AG09309 (cell line): Measurements from ENCODE around the gene LMF1.
A peak's percentile ranks its signal among the peaks of the same experiment; 100 is the strongest.

Experiments used
- DNase-seq: peaks from one replicate; pipeline ENCODE4 v3.0.0-alpha.2; 2010; ENCODE audit warnings: low read depth
- H3K4me3 ChIP-seq: 2 replicates; pipeline ENCODE4 v1.5.1; 2011; ENCODE audit warnings: mild to moderate bottlenecking, low read depth, low read length, moderate library complexity; ENCODE audit not compliant: control insufficient read depth
- TF ChIP-seq, protein P1 (sequence below): IDR thresholded peaks from 2 replicates; pipeline ENCODE4 v1.5.1; 2011; ENCODE audit warnings: mild to moderate bottlenecking, low read depth, low read length, inconsistent platforms; ENCODE audit not compliant: insufficient read depth, control insufficient read depth; ENCODE audit errors: missing control alignments

Gene LMF1

DNA sequence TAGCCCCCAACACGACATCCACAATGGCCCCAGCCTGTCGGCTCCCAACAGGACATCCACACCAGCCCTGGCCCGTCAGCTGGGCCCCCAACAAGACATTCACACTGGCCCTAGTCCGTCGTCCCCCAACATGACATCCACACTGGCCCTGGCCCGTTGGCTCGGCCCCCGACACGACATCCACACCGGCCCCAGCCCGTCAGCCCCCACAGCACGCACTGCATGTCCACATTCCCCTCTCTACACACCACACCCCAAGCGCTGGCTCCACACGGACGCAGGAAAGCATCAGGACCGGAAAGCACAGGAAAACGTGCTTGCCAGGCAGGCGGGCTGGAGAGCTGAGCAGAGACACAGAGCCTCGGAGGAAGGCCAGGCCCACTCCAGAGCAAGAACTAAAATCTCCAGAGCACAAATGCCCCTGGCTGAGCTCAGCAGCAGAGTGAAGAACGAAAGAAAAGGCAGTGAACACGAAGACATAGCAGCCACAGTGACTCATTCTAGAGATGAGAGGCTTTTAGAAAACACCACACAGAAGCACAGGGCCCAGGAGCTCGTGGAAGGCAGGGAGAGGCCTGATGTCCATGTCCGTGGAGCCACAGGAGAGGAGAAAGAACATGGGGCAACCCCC is 50.6 kb downstream of the LMF1 start:
- TF ChIP-seq, protein P1, sequence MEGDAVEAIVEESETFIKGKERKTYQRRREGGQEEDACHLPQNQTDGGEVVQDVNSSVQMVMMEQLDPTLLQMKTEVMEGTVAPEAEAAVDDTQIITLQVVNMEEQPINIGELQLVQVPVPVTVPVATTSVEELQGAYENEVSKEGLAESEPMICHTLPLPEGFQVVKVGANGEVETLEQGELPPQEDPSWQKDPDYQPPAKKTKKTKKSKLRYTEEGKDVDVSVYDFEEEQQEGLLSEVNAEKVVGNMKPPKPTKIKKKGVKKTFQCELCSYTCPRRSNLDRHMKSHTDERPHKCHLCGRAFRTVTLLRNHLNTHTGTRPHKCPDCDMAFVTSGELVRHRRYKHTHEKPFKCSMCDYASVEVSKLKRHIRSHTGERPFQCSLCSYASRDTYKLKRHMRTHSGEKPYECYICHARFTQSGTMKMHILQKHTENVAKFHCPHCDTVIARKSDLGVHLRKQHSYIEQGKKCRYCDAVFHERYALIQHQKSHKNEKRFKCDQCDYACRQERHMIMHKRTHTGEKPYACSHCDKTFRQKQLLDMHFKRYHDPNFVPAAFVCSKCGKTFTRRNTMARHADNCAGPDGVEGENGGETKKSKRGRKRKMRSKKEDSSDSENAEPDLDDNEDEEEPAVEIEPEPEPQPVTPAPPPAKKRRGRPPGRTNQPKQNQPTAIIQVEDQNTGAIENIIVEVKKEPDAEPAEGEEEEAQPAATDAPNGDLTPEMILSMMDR: no peak
- no peak overlapping the region for H3K4me3 ChIP-seq
- DNase-seq: peak; percentile 14

- H3K4me3 ChIP-seq: no peak overlapping the region
- TF ChIP-seq, protein P1: no peak
- no peak for DNase-seq
These were observed 51.1 kb downstream of the LMF1 start for GRCh38 chr16:919658-920050.

- TF ChIP-seq, protein P1: no peak
- DNase-seq: no peak
- no peak overlapping the region for H3K4me3 ChIP-seq
These were observed 51.8 kb downstream of the LMF1 start for GRCh38 chr16:918741-919657.

- TF ChIP-seq, protein P1: no peak
- H3K4me3 ChIP-seq: no peak overlapping the region
- no peak for DNase-seq
These were observed 52.7 kb downstream of the LMF1 start for GRCh38 chr16:918068-918467.

DNA sequence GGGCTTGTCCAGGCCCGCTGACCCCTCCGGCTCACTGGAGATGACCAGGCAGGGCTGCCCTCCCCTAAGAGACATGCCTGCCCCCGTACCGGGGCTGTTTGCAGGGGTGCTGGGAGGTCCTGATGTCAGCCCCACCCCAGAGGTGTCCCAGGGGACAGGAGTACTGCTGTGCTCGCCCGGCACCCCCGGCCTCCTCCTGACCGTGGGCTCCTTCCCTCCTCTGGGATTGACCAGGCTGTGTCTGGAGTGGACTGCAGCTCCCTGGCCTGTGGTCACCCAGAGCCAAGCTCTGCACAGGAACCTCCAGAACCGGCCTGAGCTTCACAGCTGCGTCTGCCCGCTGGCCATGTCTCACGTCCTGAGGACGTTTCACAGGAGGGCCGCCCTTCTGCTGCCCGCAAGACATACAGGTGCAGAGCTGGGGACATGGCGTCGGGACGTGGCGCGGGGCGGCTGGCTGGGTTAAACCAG is 53.2 kb downstream of the LMF1 start:
- no peak overlapping the region for H3K4me3 ChIP-seq
- no peak for DNase-seq
- TF ChIP-seq, protein P1: no peak

- TF ChIP-seq, protein P1: no peak
- H3K4me3 ChIP-seq: no peak overlapping the region
- DNase-seq: no peak
These were observed 54.6 kb downstream of the LMF1 start for GRCh38 chr16:916035-916799.
